Spleen (tissue), 11 donors: ENCODE data around the gene ABCC1. TPM values are rescaled to one million over a fixed set of nuclear protein-coding genes. Genes with fewer than 3 reads are reported as not detected.
A peak's percentile ranks its signal among the peaks of the same experiment; 100 is the strongest.

Source experiments
- DNase-seq: peaks from one replicate; pipeline ENCODE4 v3.0.0-alpha.2; 2020
- H3K27ac ChIP-seq, 8 donors: fragments of 200-600 bp; sonication (generic) in 7 of 8; 1 replicate in 4 of 8; 2 replicates in 4 of 8; pipeline versions ENCODE4 v1.5.0 to v1.8.0; 2016 to 2021; ENCODE audit warnings: inconsistent platforms in 4 of 8, mild to moderate bottlenecking in 4 of 8, moderate library complexity in 1 of 8
- H3K27me3 ChIP-seq, 7 donors: fragments of 200-600 bp; sonication (generic) in 6 of 7; replicated peaks in 1 of 7; 1 replicate in 4 of 7; 2 replicates in 3 of 7; pipeline versions ENCODE4 v1.5.0 to v1.8.0; 2016 to 2021; ENCODE audit warnings: inconsistent platforms in 3 of 7, mild to moderate bottlenecking in 1 of 7
- H3K36me3 ChIP-seq, 6 donors: fragments of 200-600 bp; sonication (generic) in 5 of 6; 1 replicate in 4 of 6; 2 replicates in 2 of 6; pipeline versions ENCODE4 v1.5.0 to v1.8.0; 2016 to 2021; ENCODE audit warnings: inconsistent platforms in 2 of 6
- H3K4me1 ChIP-seq, 6 donors: fragments of 200-600 bp; sonication (generic) in 5 of 6; 1 replicate in 3 of 6; 2 replicates in 3 of 6; pipeline versions ENCODE4 v1.5.0 to v1.8.0; 2016 to 2021; ENCODE audit warnings: inconsistent platforms in 3 of 6
- H3K4me3 ChIP-seq, 8 donors: fragments of 200-600 bp; sonication (generic) in 7 of 8; 1 replicate in 4 of 8; 2 replicates in 4 of 8; pipeline versions ENCODE4 v1.5.0 to v1.8.0; 2016 to 2021; ENCODE audit warnings: inconsistent platforms in 4 of 8, mild to moderate bottlenecking in 4 of 8, moderate library complexity in 2 of 8
- H3K9me3 ChIP-seq, 8 donors: fragments of 200-600 bp; sonication (generic) in 7 of 8; 1 replicate in 4 of 8; 2 replicates in 4 of 8; pipeline versions ENCODE4 v1.5.0 to v1.8.0; 2016 to 2021; ENCODE audit warnings: inconsistent platforms in 4 of 8
- POLR2A ChIP-seq, 3 donors: fragments of 450-650 bp; IDR thresholded peaks; one replicate each; pipeline ENCODE4 v1.5.1; 2017; ENCODE audit warnings: antibody characterized with exemption in 3 of 3, mild to moderate bottlenecking in 1 of 3
- POLR2AphosphoS5 ChIP-seq, 3 donors: sonication (generic); formaldehyde crosslinking; IDR thresholded peaks; one replicate each; pipeline ENCODE4 v1.5.1; 2017; ENCODE audit warnings: antibody characterized with exemption in 3 of 3
- WGBS, 5 donors: extraction: QIAGEN DNeasy Blood & Tissue Kit in 3 of 5; methylation state at CpG; one replicate each; pipeline versions ENCODE4 v1.1.5 to v1.1.7; 2013 to 2018; 5-methylcytosine and 5-hydroxymethylcytosine counted together
- intact Hi-C: fragments of 100-400 bp; cut with DNase I; formaldehyde crosslinking; loops from one replicate; pipeline ENCODE4 v1.15.0; 2023; ENCODE audit warnings: low total_unique reads
- polyA plus RNA-seq, 3 donors: library from polyadenylated mRNA; stranded (reverse); fragments of 200-250 nt; gene quantifications; one replicate each; pipeline ENCODE4 v1.2.1, GENCODE V29; 2013
- total RNA-seq, 7 donors: library from RNA; depleted of rRNA in 3 of 7; stranded (reverse); fragments of >200 nt in 3 of 7; fragmentation: NEBNext Ultra II Directional in 4 of 7; extraction: Animal tissue kit (Norgen Biotek cat#: 25700) in 4 of 7; gene quantifications; one replicate each; pipeline versions ENCODE4 v1.1.0 to v1.2.1, GENCODE V29; 2016 to 2021
- TF ChIP-seq, protein P1 (sequence below), 11 experiments: fragments of 200-600 bp in 7 of 11; fragments of 450-650 bp in 4 of 11; sonication (generic) in 4 of 11; IDR thresholded peaks in 8 of 11; conservative IDR thresholded peaks in 3 of 11; 1 replicate in 7 of 11; 2 replicates in 4 of 11; pipeline versions ENCODE4 v1.4.0 to v1.8.0; 2016 to 2021; ENCODE audit warnings: antibody characterized with exemption in 11 of 11, inconsistent platforms in 4 of 11, mild to moderate bottlenecking in 1 of 11
- donor health status: healthy with polysubstance abuse.
- donor health status: DM: no; HTN: no; CAD: no; lungs with moderate emphysema.
- donor health status: DM: no; HTN: no; CAD: no.
- donor health status: Bipolar disorder and iron deficiency.
- donor health status: healthy.
- donor health status: DM: no; HTN: no; CAD: no.
- donor health status: DM: yes; HTN: yes; CAD: no.

ABCC1 gene
- total and polyA plus RNA-seq, 10 donors: 7.8 to 65.7 (median 52.5) TPM

DNA sequence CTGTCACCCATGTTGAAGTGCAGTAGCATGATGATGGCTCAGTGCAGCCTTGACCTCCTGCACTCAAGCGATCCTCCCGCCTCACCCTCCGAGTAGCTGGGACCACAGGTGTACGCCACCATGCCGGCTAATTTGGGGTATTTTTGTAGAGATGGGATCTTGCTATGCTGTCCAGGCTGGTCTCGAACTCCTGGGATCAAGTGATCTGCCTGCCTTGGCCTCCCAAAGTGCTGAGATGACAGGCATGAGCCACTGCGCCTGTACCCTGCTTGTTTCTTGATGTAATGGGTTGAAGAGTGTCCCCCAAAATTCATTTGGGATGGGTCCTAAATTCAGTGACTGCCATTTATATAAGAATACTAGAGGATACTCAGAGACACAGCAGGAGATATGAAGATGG lies 216.7 kb downstream of the ABCC1 start:
- no peak for DNase-seq
- WGBS, 5 donors: 74 to 98% (median 81%) methylated on average over 7 of the region's 7 CpGs
- Histone ChIP-seq H3K4me1 (no peaks in the 10 kb centered on the region), H3K9me3 (peaks cover 0 to 3% (median 0%) of the 10 kb centered on the region in 8 donors), H3K4me3 (no peak overlapping the region), H3K27ac (no peak overlapping the region), H3K27me3 (no peaks in the 10 kb centered on the region), H3K36me3 (no peaks in the 10 kb centered on the region)
- intact Hi-C loops: no loop called here
- no peak for TF ChIP-seq POLR2A (IDR thresholded peaks at IDR 0.05)
- TF ChIP-seq, protein P1, sequence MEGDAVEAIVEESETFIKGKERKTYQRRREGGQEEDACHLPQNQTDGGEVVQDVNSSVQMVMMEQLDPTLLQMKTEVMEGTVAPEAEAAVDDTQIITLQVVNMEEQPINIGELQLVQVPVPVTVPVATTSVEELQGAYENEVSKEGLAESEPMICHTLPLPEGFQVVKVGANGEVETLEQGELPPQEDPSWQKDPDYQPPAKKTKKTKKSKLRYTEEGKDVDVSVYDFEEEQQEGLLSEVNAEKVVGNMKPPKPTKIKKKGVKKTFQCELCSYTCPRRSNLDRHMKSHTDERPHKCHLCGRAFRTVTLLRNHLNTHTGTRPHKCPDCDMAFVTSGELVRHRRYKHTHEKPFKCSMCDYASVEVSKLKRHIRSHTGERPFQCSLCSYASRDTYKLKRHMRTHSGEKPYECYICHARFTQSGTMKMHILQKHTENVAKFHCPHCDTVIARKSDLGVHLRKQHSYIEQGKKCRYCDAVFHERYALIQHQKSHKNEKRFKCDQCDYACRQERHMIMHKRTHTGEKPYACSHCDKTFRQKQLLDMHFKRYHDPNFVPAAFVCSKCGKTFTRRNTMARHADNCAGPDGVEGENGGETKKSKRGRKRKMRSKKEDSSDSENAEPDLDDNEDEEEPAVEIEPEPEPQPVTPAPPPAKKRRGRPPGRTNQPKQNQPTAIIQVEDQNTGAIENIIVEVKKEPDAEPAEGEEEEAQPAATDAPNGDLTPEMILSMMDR (IDR thresholded peaks at IDR 0.05 in 8 of 11, conservative IDR thresholded peaks at IDR 0.05 in 3 of 11): no peak
- no peak for TF ChIP-seq POLR2AphosphoS5 (IDR thresholded peaks at IDR 0.05)

DNA sequence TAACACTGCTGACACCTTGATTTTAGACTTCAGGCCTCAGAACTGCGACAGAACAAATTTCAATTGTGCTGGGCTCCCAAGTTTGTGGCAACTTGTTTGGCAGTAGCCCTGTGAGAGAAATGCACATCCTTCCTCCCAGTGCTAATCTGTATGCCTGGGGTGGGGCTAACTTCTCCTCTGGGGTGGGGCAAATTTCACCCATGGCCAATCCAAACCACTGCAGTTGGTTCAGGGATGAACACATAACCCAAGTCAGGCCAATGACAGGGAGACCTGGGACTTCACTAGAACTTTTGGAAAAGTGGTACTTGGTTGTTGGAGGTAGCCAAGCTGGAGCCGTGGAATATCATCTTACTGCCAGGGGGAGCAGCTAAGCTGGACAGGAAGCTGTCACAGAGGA lies 217.5 kb downstream of the ABCC1 start:
- Histone ChIP-seq H3K27ac (no peak overlapping the region), H3K27me3 (no peaks in the 10 kb centered on the region), H3K4me1 (no peaks in the 10 kb centered on the region), H3K36me3 (no peaks in the 10 kb centered on the region), H3K9me3 (no peaks in the 10 kb centered on the region), H3K4me3 (no peak overlapping the region)
- DNase-seq: no peak
- TF ChIP-seq, protein P1 (IDR thresholded peaks at IDR 0.05 in 8 of 11, conservative IDR thresholded peaks at IDR 0.05 in 3 of 11): no peak
- TF ChIP-seq POLR2AphosphoS5 (IDR thresholded peaks at IDR 0.05): no peak
- TF ChIP-seq POLR2A (IDR thresholded peaks at IDR 0.05): no peak
- WGBS, 5 donors: 41 to 50% (median 43%) methylated on average over 2 of the region's 2 CpGs
- intact Hi-C loops: no loop called here

DNA sequence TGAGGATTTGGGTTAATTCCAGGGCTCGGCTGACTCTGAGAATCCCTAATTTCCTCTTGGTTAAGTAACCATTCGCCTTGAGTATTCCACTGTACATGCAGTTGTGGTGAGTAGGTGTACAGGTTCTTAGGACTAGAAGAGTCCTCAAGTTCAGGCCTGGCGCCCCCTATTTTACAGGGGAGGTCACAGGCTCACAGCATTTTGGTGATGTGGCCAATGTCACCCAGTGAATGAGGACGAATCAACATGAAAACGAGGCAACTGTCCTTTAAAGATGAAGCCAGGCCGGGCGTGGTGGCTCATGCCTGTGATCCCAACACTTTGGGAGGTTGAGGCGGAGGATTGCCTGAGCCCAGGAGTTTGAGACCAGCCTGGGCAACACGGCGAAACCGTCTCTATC lies 218.5 kb downstream of the ABCC1 start:
- Histone ChIP-seq H3K27me3 (no peaks in the 10 kb centered on the region), H3K4me3 (no peak overlapping the region), H3K27ac (no peak overlapping the region)

DNA sequence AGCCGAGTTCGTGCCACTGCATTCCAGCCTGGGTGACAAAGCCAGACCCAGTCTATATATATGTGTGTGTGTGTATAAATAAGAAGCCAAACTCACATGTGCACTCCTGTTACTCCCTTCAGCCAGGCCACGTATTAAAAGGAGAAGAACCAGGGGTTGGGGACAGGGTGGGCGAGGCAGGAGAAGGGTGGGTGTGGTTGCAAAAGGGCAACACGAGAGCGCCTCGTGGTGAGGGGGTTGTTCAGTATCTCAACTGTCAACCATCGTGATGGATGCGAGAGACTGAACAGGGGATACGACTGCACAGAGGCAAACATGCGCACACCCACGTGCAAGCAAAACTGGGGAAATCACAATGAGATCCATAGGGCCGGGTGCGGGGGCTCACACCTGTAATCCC lies 219.0 kb downstream of the ABCC1 start:
- H3K36me3 ChIP-seq: no peaks in the 10 kb centered on the region
- H3K4me1 ChIP-seq: no peaks in the 10 kb centered on the region
- WGBS, 5 donors: 88 to 94% (median 91%) methylated on average over 13 to 14 of the region's 14 CpGs
- no peaks in the 10 kb centered on the region for H3K27me3 ChIP-seq
- peak; percentile 39 for DNase-seq
- TF ChIP-seq POLR2AphosphoS5 (IDR thresholded peaks at IDR 0.05): no peak
- TF ChIP-seq, protein P1 (IDR thresholded peaks at IDR 0.05 in 8 of 11, conservative IDR thresholded peaks at IDR 0.05 in 3 of 11): no peak
- no peak for TF ChIP-seq POLR2A (IDR thresholded peaks at IDR 0.05)
- H3K27ac ChIP-seq: no peak overlapping the region
- H3K9me3 ChIP-seq: no peaks in the 10 kb centered on the region
- intact Hi-C loops: no loop called here
- H3K4me3 ChIP-seq: no peak overlapping the region

More for the DNA sequence above, 218.5 kb downstream of the ABCC1 start:
- Histone ChIP-seq H3K36me3 (no peaks in the 10 kb centered on the region), H3K4me1 (no peaks in the 10 kb centered on the region), H3K9me3 (no peaks in the 10 kb centered on the region)
- TF ChIP-seq, protein P1 (IDR thresholded peaks at IDR 0.05 in 8 of 11, conservative IDR thresholded peaks at IDR 0.05 in 3 of 11): no peak
- no peak for TF ChIP-seq POLR2A (IDR thresholded peaks at IDR 0.05)
- TF ChIP-seq POLR2AphosphoS5 (IDR thresholded peaks at IDR 0.05): no peak
- WGBS, 5 donors: 75 to 88% (median 86%) methylated on average over 9 to 11 of the region's 11 CpGs
- intact Hi-C loops: no loop called here
- DNase-seq: peak; percentile 40
